HG02763 (cell line): ENCODE data around the gene RNF11.
"Not testable (repeated sequence)": the region's sequence is repeated elsewhere in the genome, so short reads cannot be mapped to it uniquely, and the experiment has no call there.

Experiments
- ATAC-seq: cut with Tn5 transposase; IDR thresholded peaks from one replicate; pipeline ENCODE4 v1.9.1; 2021; ENCODE audit warnings: mild to moderate bottlenecking, moderate library complexity; ENCODE audit not compliant: unreplicated experiment

RNF11 gene

GRCh38 chr1:51235673-51236530 is at the start of gene RNF11:
Gene RNF11 (plus strand): TSS chr1:51236273. CDS start chr1:51236757, 484 bp downstream.
- ATAC-seq: peak; percentile 86

GRCh38 chr1:51188230-51188629 is 47.8 kb upstream of the RNF11 start:
- ATAC-seq: no peak

- ATAC-seq: no peak
Observed at GRCh38 chr1:51189421-51190073, 46.5 kb upstream of the RNF11 start.

DNA sequence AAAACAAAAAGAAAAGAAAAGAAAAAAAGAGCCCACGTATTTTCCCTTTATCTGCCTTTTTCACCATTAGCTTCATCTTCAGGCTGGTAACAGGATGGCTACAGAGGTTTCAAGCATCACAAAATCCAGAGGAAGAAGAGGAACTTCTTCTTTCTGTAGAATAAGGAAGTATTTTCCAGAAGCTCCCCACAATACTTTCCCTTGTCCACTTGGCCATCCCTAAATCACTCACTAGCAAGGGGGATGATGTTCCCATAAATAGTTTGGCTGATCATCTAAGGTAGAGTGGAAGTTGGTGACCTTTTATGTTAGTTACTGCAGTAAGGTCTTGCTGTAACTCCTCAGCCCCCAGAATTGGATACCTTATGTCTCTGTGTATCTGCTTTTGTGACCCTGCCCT is 45.1 kb upstream of the RNF11 start:
- ATAC-seq: no peak

- ATAC-seq: no peak
Observed at GRCh38 chr1:51192213-51192843, 43.7 kb upstream of the RNF11 start.

DNA sequence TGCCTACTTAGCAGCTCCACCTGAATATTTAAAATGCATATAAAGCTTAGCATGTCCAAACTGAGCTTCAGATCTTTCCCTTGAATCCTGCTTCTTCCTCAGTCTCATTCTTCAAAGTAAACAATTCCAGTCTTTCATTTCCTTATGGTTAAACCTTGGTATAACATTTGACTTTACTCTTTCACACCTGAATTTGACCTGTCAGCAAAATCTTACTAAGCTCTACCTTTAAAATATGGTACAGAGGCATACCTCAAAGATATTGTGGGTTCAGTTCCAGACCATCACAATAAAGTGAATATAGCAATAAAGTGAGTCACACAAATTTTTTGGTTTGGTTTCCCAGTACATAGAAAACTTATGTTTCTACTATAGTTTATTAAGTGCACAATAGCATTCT is 42.5 kb upstream of the RNF11 start:
- ATAC-seq: no peak

DNA sequence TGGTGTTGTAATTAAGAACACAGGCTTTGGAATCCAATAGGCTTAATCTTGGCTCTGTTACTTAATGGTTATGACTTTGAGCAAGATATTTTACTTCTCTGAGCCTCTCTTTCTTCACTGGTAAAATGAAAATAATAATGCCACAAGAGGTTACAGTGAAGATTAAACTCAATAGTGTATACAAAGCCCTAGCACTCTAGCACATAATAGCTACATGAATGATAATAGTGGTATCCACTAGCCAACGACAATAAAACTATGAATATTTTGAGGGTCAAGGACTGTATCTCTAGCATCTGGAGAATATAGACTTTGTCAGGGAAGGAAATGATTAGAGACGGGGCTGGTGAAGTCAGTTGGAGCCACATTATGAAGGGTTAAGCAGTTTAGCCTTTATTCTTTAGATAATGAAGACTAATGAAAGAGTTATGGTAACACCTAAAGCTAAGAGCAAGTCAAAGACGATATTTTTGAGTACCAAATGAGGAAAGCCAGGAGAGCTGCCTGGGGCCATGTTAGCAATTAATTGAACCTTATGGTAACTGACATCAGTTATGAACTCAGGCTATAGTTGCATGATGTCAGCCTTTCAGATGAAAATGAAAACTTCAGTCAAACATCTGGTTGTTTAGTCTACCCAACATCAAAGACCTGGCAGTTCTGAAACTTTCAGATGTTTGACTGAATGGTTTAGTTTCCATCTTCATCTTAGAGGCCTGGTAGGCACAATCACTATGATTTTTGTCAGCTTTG is 32.8 kb upstream of the RNF11 start:
- no peak for ATAC-seq

DNA sequence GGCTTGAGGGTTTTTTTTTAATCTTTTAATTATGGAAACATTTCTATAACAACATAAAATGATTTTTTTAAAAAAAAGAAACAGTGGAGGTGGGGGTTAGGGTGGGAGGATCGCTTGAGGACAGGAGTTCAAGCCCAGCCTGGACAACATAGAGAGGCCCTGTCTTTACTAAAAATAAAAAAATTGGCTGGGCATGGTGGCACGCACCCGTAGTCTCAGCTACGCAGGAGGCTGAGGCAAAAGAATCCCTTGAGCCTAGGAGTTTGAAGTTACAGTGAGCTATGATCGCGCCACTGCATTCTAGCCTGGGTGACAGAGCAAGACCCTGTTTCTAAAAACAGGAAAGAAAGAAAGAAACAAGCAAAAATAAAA is 32.2 kb upstream of the RNF11 start:
- ATAC-seq: no peak

DNA sequence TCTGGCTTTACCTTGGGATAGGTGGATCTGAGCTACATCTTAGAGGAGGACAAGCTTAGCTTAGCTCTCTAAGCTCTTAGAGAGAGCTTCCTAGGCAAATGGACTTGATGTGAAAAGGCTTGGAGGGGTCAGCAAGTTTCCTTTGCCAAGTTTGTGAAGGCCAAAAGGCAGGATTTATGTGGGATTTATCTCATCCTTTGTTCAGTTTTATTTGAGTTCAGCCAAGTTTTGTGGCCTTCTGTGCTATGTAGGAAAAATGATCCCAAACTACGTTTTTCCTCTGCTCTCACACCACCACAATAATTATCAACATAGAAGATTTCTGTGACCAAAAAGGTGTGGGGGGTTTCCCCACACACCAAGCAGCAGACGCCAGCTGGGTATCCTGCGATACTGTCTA is 26.0 kb upstream of the RNF11 start:
- ATAC-seq: no peak

- ATAC-seq: no peak
Observed at GRCh38 chr1:51210676-51211075, 25.4 kb upstream of the RNF11 start.

DNA sequence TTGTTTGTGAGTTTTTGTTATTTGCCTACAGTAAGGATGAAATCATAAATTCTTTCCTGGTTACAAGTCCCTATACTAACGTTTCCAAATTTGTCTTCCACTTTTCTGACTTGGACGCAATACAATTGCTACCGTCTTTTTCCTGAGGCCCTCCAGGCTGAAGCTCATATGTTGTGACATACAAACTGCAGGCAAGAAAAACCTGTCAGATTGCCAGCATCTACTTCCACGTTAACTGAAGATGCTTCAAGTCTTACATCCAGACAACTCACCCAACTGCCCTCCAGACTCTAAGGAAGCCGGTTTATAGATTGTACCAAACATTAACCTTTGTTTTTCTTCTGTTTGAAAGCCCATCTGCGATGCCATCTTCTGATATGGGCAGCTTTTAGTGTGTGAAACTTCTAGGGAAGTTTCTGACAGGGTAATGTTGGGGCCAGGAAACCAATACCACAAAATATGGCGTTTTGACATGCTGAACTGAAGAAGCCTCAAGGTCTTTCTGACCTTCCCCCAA is 21.4 kb upstream of the RNF11 start:
- no peak for ATAC-seq

- ATAC-seq: no peak
Observed at GRCh38 chr1:51215169-51215568, 20.9 kb upstream of the RNF11 start.

- ATAC-seq: no peak
Observed at GRCh38 chr1:51216631-51217030, 19.4 kb upstream of the RNF11 start.

- ATAC-seq: no peak
Observed at GRCh38 chr1:51217101-51217500, 19.0 kb upstream of the RNF11 start.

DNA sequence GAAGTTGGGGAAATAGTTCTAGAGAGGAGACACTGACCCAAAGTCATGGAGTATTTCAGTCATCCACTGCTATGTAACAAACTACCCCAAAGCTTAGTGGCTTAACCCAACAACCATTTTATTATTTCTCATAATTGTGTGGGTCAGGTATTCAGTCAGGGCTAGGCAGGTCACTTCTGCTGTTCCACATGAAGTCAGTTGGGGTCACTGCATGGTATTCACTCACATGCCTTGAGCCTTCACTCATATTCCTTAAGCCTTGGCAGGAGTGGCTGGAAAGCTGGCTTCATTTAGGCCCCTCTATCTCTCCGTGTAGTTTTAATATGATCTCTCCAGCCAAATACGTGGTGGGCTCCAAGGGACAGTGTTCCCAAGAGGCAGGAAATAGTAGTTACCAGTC is 17.5 kb upstream of the RNF11 start:
- no peak for ATAC-seq

DNA sequence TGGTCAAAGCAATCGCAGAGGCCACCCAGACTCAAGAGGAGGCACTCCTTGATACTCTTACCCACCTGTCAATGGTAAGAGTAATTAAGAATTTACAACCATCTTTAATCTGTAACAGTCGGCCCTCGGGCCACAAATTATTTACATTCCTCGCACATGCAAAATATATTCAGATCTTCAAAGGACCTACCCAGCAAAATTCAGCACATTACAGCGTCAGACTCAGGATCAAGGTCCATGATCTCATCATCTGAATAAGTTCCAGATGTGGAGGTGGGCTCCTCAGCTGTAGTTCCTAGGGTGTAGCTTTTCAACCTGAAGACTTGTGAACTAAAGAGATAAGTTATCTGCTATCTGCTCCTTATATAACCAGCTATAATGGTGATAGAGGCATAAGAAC is 17.1 kb upstream of the RNF11 start:
- ATAC-seq: no peak

DNA sequence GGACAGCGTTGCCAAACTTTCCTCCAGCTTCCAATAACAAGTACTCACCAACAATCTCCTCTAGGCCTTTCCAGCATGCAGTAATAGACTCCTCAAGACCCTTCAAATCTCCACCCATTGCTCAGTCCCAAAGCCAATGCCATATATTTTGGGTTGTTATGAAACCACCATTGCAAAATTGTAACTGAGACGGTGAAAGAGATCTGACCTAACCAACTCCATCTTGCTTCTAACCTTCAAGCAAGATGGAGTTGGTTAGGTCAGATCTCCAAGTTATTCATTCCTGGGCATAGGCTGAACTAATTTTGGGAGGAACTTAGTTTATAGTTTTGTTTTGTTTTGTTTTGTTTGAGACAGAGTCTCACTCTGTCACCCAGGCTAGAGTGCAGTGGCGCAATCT is 14.5 kb upstream of the RNF11 start:
- ATAC-seq: not testable (repeated sequence)

- ATAC-seq: no peak
Observed at GRCh38 chr1:51222136-51222787, 13.8 kb upstream of the RNF11 start.

- ATAC-seq: no peak
Observed at GRCh38 chr1:51222809-51223208, 13.3 kb upstream of the RNF11 start.

DNA sequence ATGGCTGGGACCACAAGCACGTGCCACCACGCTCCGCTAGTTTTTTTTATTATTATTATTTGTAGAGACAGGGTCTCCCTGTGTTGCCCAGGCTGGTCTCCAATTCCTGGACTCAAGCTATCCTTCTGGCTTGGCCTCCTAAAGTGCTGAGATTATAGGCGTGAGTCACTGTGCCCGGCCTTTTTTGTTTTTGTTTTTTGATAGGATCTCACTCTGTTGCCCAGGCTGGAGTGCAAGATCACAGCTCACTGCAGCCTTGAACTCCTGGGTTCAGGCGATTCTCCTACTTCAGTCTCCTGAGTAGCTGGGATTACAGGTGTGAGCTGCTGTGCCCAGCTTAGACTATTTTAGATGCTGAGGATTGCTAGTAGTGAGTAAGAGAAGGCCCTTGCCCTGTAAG is 11.8 kb upstream of the RNF11 start:
- no peak for ATAC-seq
